GM12878 (cell line): ENCODE data around the gene OR2T11. TPM values are rescaled to one million over a fixed set of nuclear protein-coding genes. Genes with fewer than 3 reads are reported as not detected.

Source experiments
- polyA plus RNA-seq, 11 experiments: library from polyadenylated mRNA; depleted of rRNA in 4 of 11; unstranded in 6 of 11; stranded (reverse) in 5 of 11; fragments of >200 nt; fragmentation: Nextera tagmentation in 4 of 11; fragmentation: Illumina TruSeq in 1 of 11; extraction: Ambion mirVana in 4 of 11; extraction: Trizol in 1 of 11; gene quantifications; 1 replicate in 1 of 11; 2 replicates in 10 of 11; pipeline versions ENCODE4 v1.2.1 to v1.2.3, GENCODE V29; 2011 to 2016; ENCODE audit warnings: inconsistent platforms in 2 of 11, missing spikeins in 2 of 11, low read depth in 1 of 11
- small RNA-seq: library from RNA; depleted of rRNA; stranded (forward); fragments of <200 nt; gene quantifications from one replicate; pipeline ENCODE3, GENCODE V24; 2014
- total RNA-seq, 4 experiments: library from RNA; depleted of rRNA in 3 of 4; stranded (reverse); fragments of >200 nt in 3 of 4; fragmentation: Illumina TruSeq in 1 of 4; extraction: Trizol in 1 of 4; gene quantifications; 2 replicates each; pipeline versions ENCODE4 v1.2.1 to v1.2.3, GENCODE V29; 2013 to 2021

OR2T11 gene
- total and polyA plus RNA-seq, 10 of the 15 experiments (the other 5 are each of a cell fraction or from before 2014, with no cell fraction given): not detected

Small RNA genes within 50 kb of the gene (small RNA-seq; reads per million reads assigned to genes)
- gene RF00019: not detected

Other genes with a start within 250 kb of the OR2T11 start
Only the 7 nearest of the 15 such genes appear.
- gene OR2T29, start 72.3 kb downstream of the OR2T11 start, total RNA-seq (2014; rRNA removed): 3.5 and 9.4 TPM in 2 replicates
- gene OR2T29, start 72.3 kb downstream of the OR2T11 start, total RNA-seq (2014; rRNA removed; fragmentation: Illumina TruSeq; extraction: Trizol): 4.2 and 5.4 TPM in 2 replicates
- gene OR2T29, start 72.3 kb downstream of the OR2T11 start, total RNA-seq (2021): 3.4 and 4.6 TPM in 2 replicates
- 5.8 and 10.2 TPM in 2 replicates for gene OR2T29, start 72.3 kb downstream of the OR2T11 start, polyA plus RNA-seq (2011; rRNA removed)
- 0.49 and 1.5 TPM in 2 replicates for gene OR2T29, start 72.3 kb downstream of the OR2T11 start, polyA plus RNA-seq (2014; fragmentation: Illumina TruSeq; extraction: Trizol)
- 1 to 10 TPM in 1 of 2 experiments, under 1 TPM in 1; 0.49 to 1.3 TPM for gene OR2T29, start 72.3 kb downstream of the OR2T11 start, polyA plus RNA-seq (2014; fragmentation: Nextera tagmentation; extraction: Ambion mirVana)
- gene OR2T29, start 72.3 kb downstream of the OR2T11 start, polyA plus RNA-seq (2014; rRNA removed): 0.22 and 1.0 TPM in 2 replicates
- 1 to 10 TPM; 1.2 to 1.3 TPM for gene OR2T29, start 72.3 kb downstream of the OR2T11 start, polyA plus RNA-seq (2016; fragmentation: Nextera tagmentation; extraction: Ambion mirVana)
- 0.56 and 1.0 TPM in 2 replicates for gene OR2T34, start 60.3 kb downstream of the OR2T11 start, total RNA-seq (2014; rRNA removed)
- gene OR2T34, start 60.3 kb downstream of the OR2T11 start, total RNA-seq (2014; rRNA removed; fragmentation: Illumina TruSeq; extraction: Trizol): 0.36 and 0.60 TPM in 2 replicates
- 0.64 and 1.0 TPM in 2 replicates for gene OR2T34, start 60.3 kb downstream of the OR2T11 start, total RNA-seq (2021)
- 1.5 and 2.7 TPM in 2 replicates for gene OR2T34, start 60.3 kb downstream of the OR2T11 start, polyA plus RNA-seq (2011; rRNA removed)
- gene OR2T34, start 60.3 kb downstream of the OR2T11 start, polyA plus RNA-seq (2014; fragmentation: Illumina TruSeq; extraction: Trizol): 0.40 and 1.9 TPM in 2 replicates
- gene OR2T34, start 60.3 kb downstream of the OR2T11 start, polyA plus RNA-seq (2014; fragmentation: Nextera tagmentation; extraction: Ambion mirVana): under 1 TPM in 1 of 2 experiments, not detected in 1; 0.16 TPM
- gene OR2T34, start 60.3 kb downstream of the OR2T11 start, polyA plus RNA-seq (2014; rRNA removed): 0.33 and 0.65 TPM in 2 replicates
- under 1 TPM in 1 of 2 experiments, not detected in 1; 0.28 TPM for gene OR2T34, start 60.3 kb downstream of the OR2T11 start, polyA plus RNA-seq (2016; fragmentation: Nextera tagmentation; extraction: Ambion mirVana)
- gene OR2T10, start 37.4 kb downstream of the OR2T11 start, total RNA-seq (2014; rRNA removed): not detected in 2 replicates
- gene OR2T10, start 37.4 kb downstream of the OR2T11 start, total RNA-seq (2014; rRNA removed; fragmentation: Illumina TruSeq; extraction: Trizol): not detected in 2 replicates
- gene OR2T10, start 37.4 kb downstream of the OR2T11 start, total RNA-seq (2021): not detected in 2 replicates
- gene OR2T10, start 37.4 kb downstream of the OR2T11 start, polyA plus RNA-seq (2011; rRNA removed): not detected in 2 replicates
- gene OR2T10, start 37.4 kb downstream of the OR2T11 start, polyA plus RNA-seq (2014; fragmentation: Illumina TruSeq; extraction: Trizol): not detected in 2 replicates
- not detected for gene OR2T10, start 37.4 kb downstream of the OR2T11 start, polyA plus RNA-seq (2014; fragmentation: Nextera tagmentation; extraction: Ambion mirVana)
- not detected in 2 replicates for gene OR2T10, start 37.4 kb downstream of the OR2T11 start, polyA plus RNA-seq (2014; rRNA removed)
- gene OR2T10, start 37.4 kb downstream of the OR2T11 start, polyA plus RNA-seq (2016; fragmentation: Nextera tagmentation; extraction: Ambion mirVana): not detected
- gene OR2T35, start 10.2 kb upstream of the OR2T11 start, total RNA-seq (2014; rRNA removed): 0.22 and 0.68 TPM in 2 replicates
- gene OR2T35, start 10.2 kb upstream of the OR2T11 start, total RNA-seq (2014; rRNA removed; fragmentation: Illumina TruSeq; extraction: Trizol): 0.89 and 0.97 TPM in 2 replicates
- gene OR2T35, start 10.2 kb upstream of the OR2T11 start, total RNA-seq (2021): 0.49 and 0.66 TPM in 2 replicates
- 0.54 and 0.61 TPM in 2 replicates for gene OR2T35, start 10.2 kb upstream of the OR2T11 start, polyA plus RNA-seq (2011; rRNA removed)
- gene OR2T35, start 10.2 kb upstream of the OR2T11 start, polyA plus RNA-seq (2014; fragmentation: Illumina TruSeq; extraction: Trizol): not detected in 2 replicates
- under 1 TPM in 1 of 2 experiments, not detected in 1; 0.03 TPM for gene OR2T35, start 10.2 kb upstream of the OR2T11 start, polyA plus RNA-seq (2014; fragmentation: Nextera tagmentation; extraction: Ambion mirVana)
- 0.08 and 0.15 TPM in 2 replicates for gene OR2T35, start 10.2 kb upstream of the OR2T11 start, polyA plus RNA-seq (2014; rRNA removed)
- under 1 TPM; 0.10 to 0.28 TPM for gene OR2T35, start 10.2 kb upstream of the OR2T11 start, polyA plus RNA-seq (2016; fragmentation: Nextera tagmentation; extraction: Ambion mirVana)
- 0.23 and 0.71 TPM in 2 replicates for gene OR2T27, start 20.4 kb upstream of the OR2T11 start, total RNA-seq (2014; rRNA removed)
- 0.22 and 0.32 TPM in 2 replicates for gene OR2T27, start 20.4 kb upstream of the OR2T11 start, total RNA-seq (2014; rRNA removed; fragmentation: Illumina TruSeq; extraction: Trizol)
- 0.33 and 0.48 TPM in 2 replicates for gene OR2T27, start 20.4 kb upstream of the OR2T11 start, total RNA-seq (2021)
- 0.18 TPM in 1 of 2 replicates, not detected in the other for gene OR2T27, start 20.4 kb upstream of the OR2T11 start, polyA plus RNA-seq (2011; rRNA removed)
- gene OR2T27, start 20.4 kb upstream of the OR2T11 start, polyA plus RNA-seq (2014; fragmentation: Illumina TruSeq; extraction: Trizol): not detected in 2 replicates
- under 1 TPM in 1 of 2 experiments, not detected in 1; 0.13 TPM for gene OR2T27, start 20.4 kb upstream of the OR2T11 start, polyA plus RNA-seq (2014; fragmentation: Nextera tagmentation; extraction: Ambion mirVana)
- gene OR2T27, start 20.4 kb upstream of the OR2T11 start, polyA plus RNA-seq (2014; rRNA removed): 0.17 TPM in 1 of 2 replicates, not detected in the other
- gene OR2T27, start 20.4 kb upstream of the OR2T11 start, polyA plus RNA-seq (2016; fragmentation: Nextera tagmentation; extraction: Ambion mirVana): under 1 TPM in 1 of 2 experiments, not detected in 1; 0.24 TPM
- 0.62 and 0.65 TPM in 2 replicates for gene OR14I1, start 67.7 kb upstream of the OR2T11 start, total RNA-seq (2014; rRNA removed)
- 0.41 and 0.49 TPM in 2 replicates for gene OR14I1, start 67.7 kb upstream of the OR2T11 start, total RNA-seq (2014; rRNA removed; fragmentation: Illumina TruSeq; extraction: Trizol)
- 0.37 and 1.1 TPM in 2 replicates for gene OR14I1, start 67.7 kb upstream of the OR2T11 start, total RNA-seq (2021)
- 0.65 and 0.90 TPM in 2 replicates for gene OR14I1, start 67.7 kb upstream of the OR2T11 start, polyA plus RNA-seq (2011; rRNA removed)
- 1.0 and 3.1 TPM in 2 replicates for gene OR14I1, start 67.7 kb upstream of the OR2T11 start, polyA plus RNA-seq (2014; fragmentation: Illumina TruSeq; extraction: Trizol)
- gene OR14I1, start 67.7 kb upstream of the OR2T11 start, polyA plus RNA-seq (2014; fragmentation: Nextera tagmentation; extraction: Ambion mirVana): 1 to 10 TPM in 1 of 2 experiments, under 1 TPM in 1; 0.68 to 1.5 TPM
- gene OR14I1, start 67.7 kb upstream of the OR2T11 start, polyA plus RNA-seq (2014; rRNA removed): 0.20 and 1.0 TPM in 2 replicates
- gene OR14I1, start 67.7 kb upstream of the OR2T11 start, polyA plus RNA-seq (2016; fragmentation: Nextera tagmentation; extraction: Ambion mirVana): under 1 TPM; 0.21 to 0.66 TPM
- gene LYPD8, start 120.7 kb upstream of the OR2T11 start, total RNA-seq (2014; rRNA removed): not detected in 2 replicates
- 0.13 TPM in 1 of 2 replicates, not detected in the other for gene LYPD8, start 120.7 kb upstream of the OR2T11 start, total RNA-seq (2014; rRNA removed; fragmentation: Illumina TruSeq; extraction: Trizol)
- not detected in 2 replicates for gene LYPD8, start 120.7 kb upstream of the OR2T11 start, total RNA-seq (2021)
- gene LYPD8, start 120.7 kb upstream of the OR2T11 start, polyA plus RNA-seq (2011; rRNA removed): not detected in 2 replicates
- not detected in 2 replicates for gene LYPD8, start 120.7 kb upstream of the OR2T11 start, polyA plus RNA-seq (2014; fragmentation: Illumina TruSeq; extraction: Trizol)
- under 1 TPM; 0.18 to 0.40 TPM for gene LYPD8, start 120.7 kb upstream of the OR2T11 start, polyA plus RNA-seq (2014; fragmentation: Nextera tagmentation; extraction: Ambion mirVana)
- 0.06 TPM in 1 of 2 replicates, not detected in the other for gene LYPD8, start 120.7 kb upstream of the OR2T11 start, polyA plus RNA-seq (2014; rRNA removed)
- not detected for gene LYPD8, start 120.7 kb upstream of the OR2T11 start, polyA plus RNA-seq (2016; fragmentation: Nextera tagmentation; extraction: Ambion mirVana)